HG02571 (cell line): ENCODE measurements around the gene CLCN1.

Source experiments
- ATAC-seq: cut with Tn5 transposase; IDR thresholded peaks from one replicate; pipeline ENCODE4 v1.9.1; 2021; ENCODE audit warnings: mild to moderate bottlenecking, moderate library complexity; ENCODE audit not compliant: unreplicated experiment

CLCN1 gene

DNA sequence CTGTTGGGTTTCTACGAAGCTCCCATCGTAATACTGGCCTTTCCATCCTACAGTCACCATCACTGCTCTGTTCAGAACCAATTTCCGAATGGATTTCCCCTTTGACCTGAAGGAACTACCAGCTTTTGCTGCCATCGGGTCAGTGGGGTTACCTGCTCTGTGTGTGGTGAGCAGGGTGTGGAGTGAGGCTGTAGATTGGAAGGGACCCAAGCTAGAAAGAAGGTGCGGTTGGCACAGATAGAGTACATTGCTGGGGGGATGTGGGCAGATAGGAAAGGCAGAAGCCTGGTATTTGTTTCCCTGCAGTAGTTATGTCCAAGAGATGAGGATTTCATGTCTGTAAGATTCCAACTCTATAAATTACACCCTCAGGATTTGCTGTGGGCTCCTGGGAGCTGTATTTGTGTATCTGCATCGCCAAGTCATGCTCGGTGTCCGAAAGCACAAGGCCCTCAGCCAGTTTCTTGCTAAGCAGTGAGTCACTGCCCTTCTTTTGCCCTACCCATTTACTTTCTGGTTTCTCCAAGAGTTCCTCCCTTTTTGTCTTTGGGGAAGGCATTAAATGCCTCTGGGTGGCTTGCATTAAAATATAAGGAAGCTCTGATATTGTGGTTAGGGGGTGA lies 15.4 kb downstream of the CLCN1 start:
- no peak for ATAC-seq

GRCh38 chr7:143334244-143334643 lies 18.3 kb downstream of the CLCN1 start:
- ATAC-seq: no peak

DNA sequence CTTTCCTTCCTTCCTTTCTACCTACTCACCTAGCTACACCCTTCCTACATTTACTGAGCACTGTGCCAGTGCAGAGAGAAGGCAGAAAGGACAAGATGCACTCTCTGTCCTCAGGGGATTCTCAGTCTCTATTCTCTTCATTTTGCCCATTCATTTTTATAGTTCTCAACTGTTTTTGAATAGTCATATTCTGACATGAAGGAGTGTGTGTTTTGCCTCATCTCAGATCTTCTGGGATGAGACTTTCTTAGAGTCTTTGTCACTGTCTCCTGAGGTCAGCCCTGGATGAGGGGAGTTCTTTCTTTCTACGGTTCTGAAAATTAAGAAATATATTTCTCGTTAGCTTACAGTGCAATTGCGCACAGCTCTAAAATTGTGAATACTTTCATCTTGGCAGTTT lies 21.3 kb downstream of the CLCN1 start:
- no peak for ATAC-seq

- ATAC-seq: no peak
These were observed 25.9 kb downstream of the CLCN1 start for GRCh38 chr7:143341842-143342241.

DNA sequence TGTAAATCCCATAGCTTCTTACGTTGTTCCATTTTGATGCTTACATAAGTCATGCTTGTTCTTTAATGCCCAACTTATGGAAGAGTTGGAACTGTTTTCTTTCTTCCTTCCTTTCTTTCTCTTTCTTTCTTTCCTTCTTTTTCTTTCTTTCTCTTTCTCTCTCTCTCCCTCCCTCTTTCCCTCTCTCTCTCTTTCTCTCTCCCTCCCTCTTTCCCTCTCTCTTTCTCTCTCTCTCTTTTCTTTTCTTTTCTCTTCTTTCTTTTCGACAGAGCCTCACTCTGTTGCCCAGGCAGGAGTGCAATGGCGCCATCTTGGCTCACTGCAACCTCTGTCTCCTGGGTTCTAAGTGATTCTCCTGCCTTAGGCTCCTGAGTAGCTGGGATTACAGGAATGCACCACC lies 27.7 kb downstream of the CLCN1 start:
- no peak for ATAC-seq

DNA sequence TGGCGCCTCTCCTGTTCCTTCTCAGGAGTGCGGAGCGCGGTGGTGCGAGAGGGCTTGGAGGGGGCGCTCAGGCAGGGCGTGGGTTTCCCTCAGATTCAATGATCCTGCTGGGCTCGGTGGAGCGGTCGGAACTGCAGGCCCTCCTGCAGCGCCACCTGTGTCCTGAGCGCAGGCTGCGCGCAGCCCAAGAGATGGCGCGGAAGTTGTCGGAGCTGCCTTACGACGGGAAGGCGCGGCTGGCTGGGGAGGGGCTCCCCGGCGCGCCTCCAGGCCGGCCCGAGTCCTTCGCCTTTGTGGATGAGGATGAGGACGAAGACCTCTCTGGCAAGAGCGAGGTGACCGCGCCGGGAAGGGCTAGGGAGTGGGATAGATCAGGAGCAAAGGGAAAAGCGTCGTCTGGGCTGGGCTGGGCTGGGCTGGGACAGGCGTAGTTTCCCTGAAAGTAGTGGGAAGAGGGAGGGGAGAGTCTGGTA lies 29.6 kb downstream of the CLCN1 start:
- no peak for ATAC-seq

DNA sequence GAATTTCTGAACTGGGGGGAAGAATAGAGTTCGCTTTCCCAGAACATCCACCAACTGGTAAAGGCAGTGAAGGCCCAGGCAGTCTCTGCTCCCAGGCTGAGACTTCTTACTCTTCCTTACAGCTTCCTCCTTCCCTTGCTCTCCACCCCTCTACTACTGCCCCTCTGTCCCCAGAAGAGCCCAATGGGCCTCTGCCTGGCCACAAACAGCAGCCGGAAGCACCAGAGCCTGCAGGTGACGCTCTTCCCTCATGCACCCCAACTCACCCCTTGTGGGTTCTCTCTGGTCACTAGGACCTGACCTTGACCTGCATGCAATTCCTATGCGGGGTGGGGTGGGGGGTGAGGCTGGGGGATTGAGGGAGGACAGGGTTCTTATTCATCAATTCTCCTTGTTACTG lies 30.1 kb downstream of the CLCN1 start:
- ATAC-seq: no peak

GRCh38 chr7:143347950-143348349 lies 32.0 kb downstream of the CLCN1 start:
- no peak for ATAC-seq

DNA sequence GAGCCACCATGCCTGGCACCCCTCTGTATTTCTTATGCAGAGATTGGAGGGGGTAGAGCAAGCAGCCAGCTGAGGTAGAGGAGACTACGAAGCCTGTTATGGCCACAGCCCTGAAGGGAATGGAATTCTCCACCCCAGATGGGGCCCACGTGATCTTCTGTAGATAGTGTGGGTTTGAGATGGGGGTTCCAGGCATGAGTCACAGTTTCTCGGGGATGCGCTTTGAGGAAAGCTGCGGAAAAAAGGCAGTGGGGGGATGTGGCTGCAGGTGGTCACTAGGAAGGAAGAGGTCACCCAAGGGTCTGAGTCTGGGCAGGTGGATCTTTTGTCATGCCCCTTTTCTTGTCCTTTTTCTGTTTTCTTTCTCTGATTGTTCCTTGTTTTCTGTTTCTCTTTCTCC lies 35.1 kb downstream of the CLCN1 start:
- ATAC-seq: no peak

GRCh38 chr7:143351574-143351973 lies 35.7 kb downstream of the CLCN1 start:
- no peak for ATAC-seq

DNA sequence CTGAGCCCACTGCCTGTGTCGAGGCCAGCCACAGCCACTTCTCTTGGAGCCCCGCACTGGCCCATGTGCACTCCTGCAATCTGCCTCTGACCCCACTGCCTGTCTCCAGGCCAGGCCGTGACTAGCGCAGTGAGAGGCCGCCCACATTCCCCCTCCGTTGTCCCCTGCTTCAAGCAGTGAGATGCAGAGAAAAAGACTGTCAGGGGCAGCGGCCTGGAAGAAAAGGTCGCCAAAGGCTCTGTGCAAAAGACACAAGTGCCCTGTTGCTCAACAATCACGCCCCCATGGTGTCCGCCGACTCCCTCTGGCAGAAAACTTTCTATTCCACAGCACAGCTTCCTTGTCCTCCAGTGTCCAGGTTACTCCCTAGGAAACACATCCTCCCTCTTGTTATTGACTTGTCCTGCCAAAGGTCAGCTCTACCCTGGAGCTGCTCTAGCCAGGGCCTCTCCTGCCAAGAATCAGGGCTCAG lies 36.7 kb downstream of the CLCN1 start:
- no peak for ATAC-seq

DNA sequence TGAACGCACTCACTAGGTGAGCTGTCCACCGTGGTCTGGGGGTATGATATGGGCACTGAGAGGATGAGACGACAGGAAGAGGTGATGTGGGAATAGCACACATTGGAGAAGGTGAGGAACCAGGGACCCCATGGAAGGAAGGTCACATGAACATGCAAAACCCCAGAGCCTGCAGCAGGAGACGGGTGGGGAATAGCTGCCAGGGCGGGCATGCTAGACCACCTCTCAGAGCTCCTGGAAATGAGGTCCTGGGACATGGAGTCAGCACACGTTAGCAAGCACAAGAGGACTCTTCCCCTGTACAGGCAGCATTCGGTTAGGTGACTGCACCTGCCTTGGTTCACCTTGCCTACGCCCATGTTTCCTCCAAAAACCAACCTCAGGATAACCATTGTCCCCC lies 38.5 kb downstream of the CLCN1 start:
- ATAC-seq: no peak

- ATAC-seq: no peak
These were observed 39.1 kb downstream of the CLCN1 start for GRCh38 chr7:143354965-143355364.

DNA sequence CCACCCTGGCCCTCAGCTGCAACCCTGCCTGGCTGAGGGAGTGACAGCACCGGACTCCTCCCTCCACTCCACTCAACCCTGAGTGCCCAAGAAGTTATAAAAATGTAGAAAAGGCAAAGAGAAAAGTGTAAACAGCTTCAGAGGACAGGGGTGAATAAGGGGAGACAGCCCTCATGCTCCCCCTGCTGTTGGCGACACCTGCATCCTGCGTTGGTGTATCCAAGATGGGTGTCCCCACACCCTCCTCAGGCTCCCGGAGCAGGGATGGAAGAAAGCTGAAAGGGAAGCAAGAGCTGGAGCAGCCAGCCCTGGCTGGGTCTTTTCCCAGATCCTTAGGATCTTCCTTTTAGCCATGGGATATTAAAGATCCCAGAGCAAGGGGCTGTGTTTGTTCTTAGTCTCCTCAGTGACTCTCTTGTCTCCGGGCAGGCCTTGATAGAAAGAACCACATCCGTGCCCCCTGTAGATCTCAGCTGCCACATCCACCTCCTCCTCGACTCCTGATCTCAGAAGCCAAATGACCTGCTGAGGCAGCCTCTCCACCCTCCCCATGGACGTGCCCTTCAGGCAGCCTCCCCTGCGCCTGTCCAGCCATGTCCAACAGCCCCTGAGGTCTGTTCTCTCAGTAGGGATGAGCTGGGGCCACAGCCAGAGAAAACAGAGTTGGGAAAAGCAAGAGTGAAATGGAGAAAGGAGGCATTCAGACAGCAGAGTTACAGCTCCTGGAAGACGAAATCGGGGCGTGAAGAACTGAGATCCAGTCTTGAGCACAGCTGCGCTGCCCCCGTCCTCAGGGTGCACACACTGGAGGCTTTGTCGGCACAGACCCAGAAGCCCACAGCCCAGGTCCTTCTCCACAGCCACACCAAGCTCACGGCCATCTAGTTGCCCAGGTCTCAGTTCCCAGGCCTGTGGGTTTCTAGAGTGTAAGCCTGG lies 39.8 kb downstream of the CLCN1 start:
- no peak for ATAC-seq

DNA sequence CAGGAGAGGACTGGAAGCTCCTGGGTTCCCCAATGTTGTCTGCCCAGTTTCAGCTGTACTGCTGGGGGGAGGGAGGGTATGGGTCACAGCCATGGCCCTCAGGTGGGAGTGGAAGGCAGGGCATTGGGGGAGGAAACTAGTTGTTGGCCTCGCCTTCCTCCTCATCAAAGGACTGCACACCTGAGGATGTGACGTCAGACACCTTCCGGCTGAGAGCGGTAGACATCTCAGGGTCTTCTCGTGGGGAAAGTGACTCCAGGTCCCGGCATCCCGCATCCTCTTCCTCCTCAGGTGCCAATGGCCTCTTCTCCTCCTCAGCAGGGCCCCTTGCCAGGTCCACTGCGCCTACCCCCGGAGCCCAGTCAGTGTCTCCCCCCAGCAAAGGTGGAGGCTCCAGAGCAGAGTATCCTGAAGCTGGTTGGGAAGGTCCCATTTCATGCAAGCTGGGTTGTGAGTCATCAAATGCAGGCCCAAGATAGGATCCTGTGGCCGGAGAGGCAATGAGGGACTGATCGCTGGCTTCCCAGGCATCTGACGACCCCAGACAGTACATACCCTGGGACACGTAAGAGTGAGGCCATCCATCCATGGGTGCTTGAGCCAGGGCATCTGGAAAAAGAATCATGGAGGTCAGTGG lies 40.6 kb downstream of the CLCN1 start:
- no peak for ATAC-seq

DNA sequence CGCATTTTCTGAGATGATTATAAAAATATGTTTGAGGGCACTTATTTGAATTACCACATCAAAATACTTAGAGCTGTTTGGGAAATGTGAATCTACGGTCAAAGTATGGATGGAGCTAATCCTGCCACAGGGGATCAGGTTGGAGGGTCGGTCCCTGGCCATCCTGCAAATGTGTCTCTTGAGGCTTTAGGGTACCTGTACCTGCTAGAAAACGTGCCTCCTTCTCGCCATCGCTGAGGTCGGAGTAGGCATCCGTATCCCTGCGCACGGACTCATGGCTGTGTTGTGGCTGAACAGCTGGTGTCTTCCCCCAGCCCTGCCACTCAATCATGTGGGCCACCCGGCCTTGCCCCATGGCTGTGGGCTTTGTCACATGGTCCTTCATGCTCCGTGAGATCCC lies 42.7 kb downstream of the CLCN1 start:
- no peak for ATAC-seq

GRCh38 chr7:143359771-143360353 lies 44.0 kb downstream of the CLCN1 start:
- no peak for ATAC-seq

GRCh38 chr7:143360788-143361551 lies 45.1 kb downstream of the CLCN1 start:
- no peak for ATAC-seq

GRCh38 chr7:143361552-143362130 lies 45.7 kb downstream of the CLCN1 start:
- no peak for ATAC-seq
